Neural progenitor cell (in vitro differentiated cells): Measurements from ENCODE around the gene ITPR1.

Experiments
- CTCF ChIP-seq: fragments of 200-600 bp; sonication (generic); IDR thresholded peaks from 2 replicates; pipeline ENCODE4 v1.5.1; 2017; ENCODE audit warnings: antibody characterized with exemption, mild to moderate bottlenecking
- EZH2phosphoT487 ChIP-seq: fragments of 200-600 bp; sonication (generic); IDR thresholded peaks from 2 replicates; pipeline ENCODE4 v1.6.1; 2017; ENCODE audit warnings: antibody characterized with exemption

DNA sequence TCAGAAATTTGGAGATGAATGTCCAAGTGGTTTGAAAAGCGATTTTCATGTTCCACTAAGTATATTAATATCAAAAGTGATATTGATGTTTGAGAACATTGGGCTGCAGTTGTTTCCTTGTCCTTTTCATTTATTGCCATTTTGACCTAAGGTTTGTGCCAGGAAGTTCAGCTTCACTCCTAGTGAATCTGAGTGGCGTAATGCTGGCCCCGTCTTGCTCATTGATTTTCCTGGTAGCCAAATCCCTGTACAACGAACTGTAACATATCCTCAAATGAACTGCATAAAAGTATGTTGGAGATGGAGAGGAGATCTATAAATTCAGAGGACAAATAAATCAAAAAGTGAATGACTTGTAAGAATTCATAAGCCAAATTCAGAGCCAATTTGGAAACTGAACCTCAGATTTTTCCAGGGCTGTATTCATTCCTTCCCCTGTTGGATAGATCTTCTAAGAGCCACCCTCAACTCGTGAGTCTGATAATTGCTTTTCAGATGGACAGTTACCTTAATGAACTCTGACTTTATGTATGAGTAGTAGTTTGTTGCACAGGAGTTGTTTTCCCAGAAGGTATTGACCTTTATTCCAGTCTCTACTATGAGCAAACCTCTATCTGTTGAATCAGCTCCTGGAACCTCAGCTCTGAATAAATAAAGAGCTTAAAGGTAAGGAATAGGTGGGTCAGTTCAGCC, 72.8 kb downstream of the ITPR1 start:
- TF ChIP-seq CTCF (no peak), EZH2phosphoT487 (no peak)
